Stimulated activated naive CD4-positive, alpha-beta T cell treated with Interleukin-2 at 50 U/mL for 16 hours (primary cell): ENCODE results near the gene SNRPA.
"Not testable (repeated sequence)": the region's sequence is repeated elsewhere in the genome, so short reads cannot be mapped to it uniquely, and the experiment has no call there.

ENCODE experiments used
- DNase-seq: peaks from one replicate; lab custom pipeline; 2025; lab: John Stamatoyannopoulos, UW

Gene SNRPA

GRCh38 chr19:40747536-40747935 lies 3.5 kb upstream of the SNRPA start:
- no peak for DNase-seq

- DNase-seq: peak; percentile 99
Observed at GRCh38 chr19:40750058-40750873, 737 bp upstream of the SNRPA start, which contains the start of gene ACTMAP. ACTMAP (minus strand) TSS chr19:40750477; CDS start chr19:40749803, 674 bp downstream.

GRCh38 chr19:40752257-40752781 lies 1.3 kb downstream of the SNRPA start:
- DNase-seq: peak; percentile 24

GRCh38 chr19:40754611-40755247 lies 3.7 kb downstream of the SNRPA start:
- DNase-seq: peak; percentile 72

- no peak for DNase-seq
Observed at GRCh38 chr19:40755248-40755624, 4.2 kb downstream of the SNRPA start.

- DNase-seq: no peak
Observed at GRCh38 chr19:40755791-40756190, 4.8 kb downstream of the SNRPA start.

GRCh38 chr19:40756502-40757110 lies 5.6 kb downstream of the SNRPA start:
- peak; percentile 62 for DNase-seq

GRCh38 chr19:40758491-40758890 lies 7.5 kb downstream of the SNRPA start:
- DNase-seq: no peak

- DNase-seq: no peak
Observed at GRCh38 chr19:40759352-40759751, 8.3 kb downstream of the SNRPA start.

GRCh38 chr19:40762754-40763470 lies 11.9 kb downstream of the SNRPA start:
- DNase-seq: no peak

- no peak for DNase-seq
Observed at GRCh38 chr19:40763526-40763925, 12.5 kb downstream of the SNRPA start.

- DNase-seq: no peak
Observed at GRCh38 chr19:40763963-40764362, 13.0 kb downstream of the SNRPA start.

GRCh38 chr19:40766385-40766784 lies 15.4 kb downstream of the SNRPA start:
- DNase-seq: not testable (repeated sequence)

GRCh38 chr19:40768869-40769268 lies 17.9 kb downstream of the SNRPA start:
- DNase-seq: no peak

GRCh38 chr19:40771101-40771862 lies 20.3 kb downstream of the SNRPA start:
- not testable (repeated sequence) for DNase-seq

GRCh38 chr19:40774916-40775631 lies 24.1 kb downstream of the SNRPA start, which contains the start of gene MIA:
MIA (plus strand) TSS chr19:40775521; CDS start chr19:40775543, 22 bp downstream.
- no peak for DNase-seq

GRCh38 chr19:40775632-40776022 lies 24.6 kb downstream of the SNRPA start:
- no peak for DNase-seq

- DNase-seq: no peak
Observed at GRCh38 chr19:40776364-40776763, 25.4 kb downstream of the SNRPA start.

GRCh38 chr19:40776932-40777644 lies 26.1 kb downstream of the SNRPA start:
- DNase-seq: peak; percentile 86

GRCh38 chr19:40777645-40777936 lies 26.6 kb downstream of the SNRPA start:
- no peak for DNase-seq
